ENCODE measurements around the gene MKS1.

Gene MKS1

DNA sequence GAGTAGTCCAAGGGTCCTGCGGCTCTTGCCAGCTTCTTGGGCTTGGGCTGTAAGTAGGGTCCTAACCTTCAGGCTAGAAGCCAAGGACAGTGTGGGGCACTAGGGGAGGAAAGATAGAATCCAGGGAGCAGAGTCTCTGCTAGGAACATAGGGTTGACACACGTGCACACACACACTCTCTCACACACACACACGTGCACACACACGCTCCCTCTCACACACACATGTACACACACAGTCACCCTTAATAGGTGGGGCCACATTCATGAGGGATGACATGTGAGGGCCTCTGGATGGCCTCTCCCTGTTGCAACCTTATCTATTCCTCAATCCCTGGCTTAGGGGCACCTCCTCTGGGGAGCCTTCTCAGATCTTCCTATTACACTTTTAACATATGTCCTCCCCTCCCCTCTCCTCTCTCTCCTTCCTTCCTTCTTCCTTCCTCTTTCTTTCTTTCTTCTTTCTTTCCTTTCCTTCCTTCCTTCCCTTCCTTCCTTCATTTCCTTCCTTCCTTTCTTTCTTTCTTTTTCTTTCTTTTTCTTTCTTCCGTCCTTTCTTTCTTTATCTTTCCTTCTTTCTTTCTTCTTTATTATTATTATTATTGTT lies 23.4 kb downstream of the MKS1 start:
- DNase-seq = no peak

DNA sequence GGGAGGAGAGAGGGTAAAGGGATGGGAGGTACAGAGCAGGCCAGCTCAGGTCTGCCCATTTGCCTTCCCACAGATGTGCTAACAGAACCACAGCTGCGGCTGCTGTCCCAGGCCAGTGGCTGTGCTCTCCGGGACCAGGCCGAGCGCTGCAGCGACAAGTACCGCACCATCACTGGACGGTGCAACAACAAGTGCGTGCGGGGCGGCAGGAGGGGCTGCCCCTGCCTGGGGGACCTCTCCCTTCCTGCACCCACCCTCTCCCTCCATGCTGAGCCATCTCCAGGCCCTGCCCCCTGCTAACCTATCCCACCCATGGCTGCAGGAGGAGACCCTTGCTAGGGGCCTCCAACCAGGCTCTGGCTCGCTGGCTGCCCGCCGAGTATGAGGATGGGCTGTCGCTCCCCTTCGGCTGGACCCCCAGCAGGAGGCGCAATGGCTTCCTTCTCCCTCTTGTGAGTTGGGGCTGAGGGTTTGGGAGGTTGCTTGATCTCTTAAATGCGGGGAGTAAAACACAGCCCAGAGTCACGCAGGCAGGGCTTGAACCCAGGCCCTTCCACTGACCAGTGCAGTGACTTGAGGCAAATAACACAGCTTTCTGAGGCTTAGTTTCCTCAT lies 25.3 kb downstream of the MKS1 start:
- no peak for DNase-seq

DNA sequence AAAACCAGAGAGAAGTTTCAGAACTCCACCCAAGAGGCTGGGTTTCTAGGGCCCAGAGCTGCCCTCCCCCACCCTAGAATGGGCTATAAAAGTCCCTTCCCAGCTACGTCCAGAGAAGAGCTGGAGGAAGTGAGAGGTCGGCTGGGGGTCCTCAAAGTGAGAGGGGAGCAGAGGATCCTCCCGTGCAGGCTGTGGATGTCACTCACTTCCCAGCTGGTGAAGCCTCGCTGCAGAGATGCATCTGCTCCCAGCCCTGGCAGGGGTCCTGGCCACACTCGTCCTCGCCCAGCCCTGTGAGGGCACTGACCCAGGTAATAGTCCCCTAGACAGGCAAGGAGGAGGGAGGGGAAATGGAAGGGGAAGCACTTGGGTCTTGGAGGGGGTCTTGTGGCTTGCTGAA lies 26.4 kb downstream of the MKS1 start, which contains the start of gene EPX:
EPX (plus strand) TSS at position 115 of the 400 bp plus-strand sequence; CDS start at position 236, 121 bp downstream.
- no peak for DNase-seq

DNA sequence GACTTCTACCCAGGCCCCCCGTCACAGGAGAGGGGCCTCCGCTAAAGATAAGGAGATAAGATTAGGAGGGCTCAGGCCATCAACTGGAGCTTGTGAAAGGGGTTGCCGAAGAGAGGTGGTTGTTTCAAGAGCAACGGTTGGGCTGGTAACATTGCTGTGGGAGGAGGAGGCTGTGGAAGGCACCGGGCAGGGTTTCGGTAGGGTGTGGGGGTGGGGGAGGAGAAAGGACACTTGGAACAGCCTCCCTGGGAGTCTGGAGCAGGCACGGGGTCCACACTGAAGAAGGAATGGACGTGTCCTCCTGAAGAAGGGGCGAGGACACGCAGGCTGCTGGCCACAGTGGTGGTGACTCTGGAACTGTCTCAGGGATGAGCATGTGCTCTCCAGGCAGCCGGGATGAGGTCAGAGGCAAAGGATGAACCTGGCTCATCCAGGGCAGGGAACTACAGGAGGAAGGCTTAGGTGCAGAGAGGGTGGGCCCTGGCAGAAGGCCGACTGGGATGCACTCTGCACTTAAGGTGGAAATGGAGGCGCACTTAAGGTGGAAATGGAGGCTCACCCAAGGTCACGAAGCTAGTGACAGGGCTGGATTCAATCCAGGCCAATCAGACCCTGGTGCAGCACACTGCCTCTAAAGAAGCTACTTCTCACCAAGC lies 27.7 kb downstream of the MKS1 start:
- no peak for DNase-seq

DNA sequence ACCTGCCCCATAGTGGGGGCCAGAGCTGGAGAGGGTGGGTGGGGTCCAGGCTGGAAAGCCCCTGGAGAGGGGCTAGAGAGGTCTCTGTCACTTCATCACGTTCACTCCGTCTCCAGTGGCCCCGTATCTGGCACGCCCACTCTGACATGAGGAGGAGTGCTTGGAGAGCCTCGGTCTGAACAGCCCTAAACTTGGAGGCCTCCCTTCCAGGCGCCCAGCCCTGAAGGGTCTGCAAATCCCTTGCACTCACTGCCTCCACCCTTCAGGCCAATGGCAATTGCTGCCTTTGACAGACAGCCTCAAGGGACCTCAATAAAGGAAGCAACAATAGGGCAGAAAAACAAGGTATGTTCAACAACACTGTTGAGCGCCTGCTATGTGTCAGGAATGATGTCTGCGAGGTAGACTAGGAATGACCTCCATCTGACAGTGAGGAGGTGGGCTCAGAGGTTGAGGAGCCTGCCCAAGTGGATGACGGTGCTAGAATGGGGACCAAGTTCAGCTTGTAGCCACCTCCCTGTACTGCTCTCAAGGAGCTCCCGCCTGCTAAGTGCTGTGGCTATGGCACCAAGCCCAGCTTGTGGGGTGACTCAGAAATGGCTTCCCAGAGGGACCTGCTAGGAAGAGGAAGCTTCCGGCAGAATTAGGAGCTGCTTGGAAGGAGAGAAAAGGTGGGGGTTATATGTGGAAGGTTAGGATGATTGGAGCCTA lies 29.5 kb downstream of the MKS1 start:
- no peak for DNase-seq

DNA sequence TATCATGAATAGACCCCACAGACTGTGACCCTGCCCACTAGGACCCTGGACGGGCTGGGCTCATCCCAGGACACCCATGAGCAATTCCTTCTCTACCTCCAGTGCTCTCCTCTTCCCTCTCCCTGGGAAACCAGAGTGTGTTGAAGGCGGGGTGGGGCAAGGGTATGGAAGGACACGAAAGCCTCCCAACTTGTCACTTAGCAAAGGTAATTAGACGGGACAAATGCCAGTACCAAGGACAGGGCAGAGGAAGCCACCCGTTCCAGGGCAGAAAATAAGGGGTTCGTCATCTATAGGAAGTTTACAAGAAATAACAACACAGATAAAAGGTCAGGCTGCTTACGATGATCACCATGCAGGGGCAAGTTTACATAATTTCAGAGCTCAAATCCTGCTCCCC lies 31.4 kb downstream of the MKS1 start:
- no peak for DNase-seq

DNA sequence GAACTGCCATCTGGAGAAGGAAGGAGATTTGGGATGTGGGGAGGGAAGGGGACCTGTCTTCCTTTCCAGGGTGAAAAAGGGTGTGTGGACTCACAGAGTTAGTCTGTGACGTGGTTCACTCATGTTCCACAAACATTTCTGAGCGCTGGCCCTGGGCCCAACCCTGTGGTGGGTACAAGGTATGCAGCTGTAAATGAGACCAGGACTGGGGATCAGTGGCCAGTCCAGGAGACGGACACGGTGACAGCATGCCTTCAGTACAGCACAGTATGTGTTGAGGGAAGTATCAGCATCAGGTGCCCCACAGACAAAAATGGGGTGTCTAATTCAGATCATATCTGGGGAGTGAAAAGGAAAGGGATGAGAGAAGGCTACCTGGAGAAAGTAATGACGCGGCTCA lies 32.0 kb downstream of the MKS1 start:
- no peak for DNase-seq

DNA sequence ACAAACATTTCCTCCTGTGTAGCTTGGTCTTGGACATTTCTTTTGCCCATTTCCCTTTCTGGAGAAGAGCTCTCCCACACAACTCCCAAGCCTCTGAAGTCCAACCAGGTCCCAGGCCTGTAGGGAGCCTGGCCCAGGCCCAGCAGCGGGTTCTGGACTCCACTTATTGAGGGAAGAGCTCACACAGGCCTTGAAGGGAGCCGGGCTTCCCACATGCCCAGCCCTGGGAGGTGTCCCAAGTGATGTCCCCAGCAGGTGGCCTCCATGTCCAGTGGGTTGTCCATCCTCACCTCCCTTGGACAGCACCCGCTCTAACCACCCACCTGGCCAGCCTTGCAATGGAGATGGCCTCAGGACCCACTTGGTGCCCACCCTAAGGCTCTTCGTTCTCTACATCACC lies 32.5 kb downstream of the MKS1 start:
- no peak for DNase-seq

DNA sequence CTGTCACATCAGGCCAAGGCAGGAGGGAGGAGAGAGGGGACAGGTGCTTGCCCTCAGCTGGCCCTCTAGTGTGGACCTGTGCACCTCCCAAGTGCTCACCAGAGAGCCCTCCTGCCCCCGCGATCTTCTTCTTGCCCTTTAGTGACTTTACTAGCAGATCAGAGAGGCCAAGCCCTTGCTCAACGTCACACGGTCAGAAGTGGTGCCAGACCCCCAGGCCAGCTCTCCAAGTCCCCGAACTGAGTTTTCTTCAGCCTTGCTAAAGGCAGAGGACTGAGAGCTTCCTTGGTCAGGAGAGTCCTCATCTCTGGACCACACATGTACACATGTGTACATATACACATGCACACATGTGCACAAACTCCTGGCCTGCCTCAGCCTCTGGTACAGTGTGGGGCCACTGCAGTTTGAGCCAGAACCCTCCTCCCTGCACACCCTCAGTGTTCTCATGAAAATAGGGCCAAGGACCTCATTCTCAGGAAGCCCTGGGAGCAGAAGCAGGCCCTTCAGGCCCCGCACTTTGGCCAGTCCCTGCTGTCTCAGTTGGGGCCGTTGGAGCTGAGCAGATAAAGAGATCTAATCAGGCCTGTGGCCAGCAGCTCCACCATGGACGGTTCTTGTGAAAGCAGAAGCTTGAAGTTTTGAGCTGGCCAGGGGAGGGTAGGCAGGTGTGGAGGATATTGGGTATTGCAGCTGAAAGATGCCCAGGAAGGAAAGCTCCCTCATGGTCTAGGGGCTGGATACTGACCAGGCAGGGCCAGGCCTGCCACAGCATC lies 33.9 kb downstream of the MKS1 start:
- DNase-seq = no peak

DNA sequence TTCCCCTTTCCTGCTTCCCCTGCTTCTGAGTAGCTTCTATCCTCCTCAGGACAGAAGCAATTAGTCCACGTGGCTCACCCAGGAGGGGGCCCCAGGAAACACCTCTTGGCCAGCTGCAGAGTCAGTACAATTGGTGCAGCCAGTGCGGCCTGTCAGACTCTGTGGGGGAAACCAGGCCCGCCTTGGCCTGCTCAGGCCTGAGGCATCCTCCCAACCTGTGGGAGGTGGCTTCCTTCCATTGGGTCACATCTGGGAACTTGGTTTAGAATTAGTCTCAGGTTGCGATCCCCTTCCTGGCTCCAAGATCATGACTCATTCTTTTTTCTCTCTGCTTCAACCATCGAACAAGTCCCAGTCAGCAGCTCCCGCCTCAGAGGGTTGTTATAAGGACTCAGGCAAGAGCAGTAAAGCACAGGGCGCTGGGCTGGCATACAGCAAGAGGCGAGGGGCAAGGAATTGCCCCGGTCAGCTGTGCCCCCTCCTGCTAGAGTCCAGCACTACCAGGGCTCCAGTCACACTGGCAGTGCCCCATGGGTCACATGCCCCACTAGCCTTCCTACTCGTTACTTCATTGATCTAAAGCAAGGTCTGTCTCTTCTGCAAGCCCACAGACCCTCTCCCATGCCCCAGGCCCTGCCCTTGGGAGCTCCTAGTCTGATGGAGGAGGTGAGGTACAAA lies 34.6 kb downstream of the MKS1 start:
- DNase-seq = no peak

DNA sequence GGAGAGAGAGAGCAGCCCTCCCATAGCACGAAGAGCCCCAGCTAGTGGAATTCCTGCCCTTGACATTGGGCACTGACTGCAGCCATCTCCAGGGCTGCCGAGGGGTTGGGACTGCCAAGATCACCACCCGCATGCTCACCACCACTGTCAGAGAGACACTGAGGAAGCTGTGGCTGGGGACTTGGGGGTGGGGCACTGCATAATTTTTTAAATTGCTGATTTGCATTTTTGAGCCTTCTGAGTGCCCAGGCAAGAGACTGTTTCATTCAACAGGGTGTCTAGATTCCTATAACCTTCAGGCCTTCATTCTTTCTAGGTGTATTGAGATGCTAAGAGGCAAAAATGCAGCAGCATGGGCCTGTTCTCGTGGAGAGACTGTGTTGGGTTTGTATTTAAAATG lies 35.5 kb downstream of the MKS1 start:
- no peak for DNase-seq

DNA sequence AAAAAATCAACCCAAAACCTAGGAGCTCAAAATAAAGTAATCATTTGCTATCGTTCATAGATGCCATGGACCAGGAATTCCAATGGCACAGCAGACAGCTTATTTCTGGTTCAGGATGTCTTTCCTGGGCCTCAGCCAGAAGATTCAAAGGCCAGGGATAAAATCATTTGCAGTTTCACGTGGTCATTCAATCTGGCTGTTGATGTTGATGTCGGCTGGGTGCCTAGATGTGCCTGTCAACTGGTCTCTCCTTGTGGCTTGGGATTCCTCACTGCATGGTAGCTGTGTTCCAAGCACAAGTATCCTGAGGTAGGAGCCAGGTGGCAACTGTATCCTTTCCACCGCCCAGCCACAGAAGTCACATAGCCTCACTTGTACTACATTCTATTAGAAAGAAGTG lies 37.3 kb downstream of the MKS1 start:
- no peak for DNase-seq

DNA sequence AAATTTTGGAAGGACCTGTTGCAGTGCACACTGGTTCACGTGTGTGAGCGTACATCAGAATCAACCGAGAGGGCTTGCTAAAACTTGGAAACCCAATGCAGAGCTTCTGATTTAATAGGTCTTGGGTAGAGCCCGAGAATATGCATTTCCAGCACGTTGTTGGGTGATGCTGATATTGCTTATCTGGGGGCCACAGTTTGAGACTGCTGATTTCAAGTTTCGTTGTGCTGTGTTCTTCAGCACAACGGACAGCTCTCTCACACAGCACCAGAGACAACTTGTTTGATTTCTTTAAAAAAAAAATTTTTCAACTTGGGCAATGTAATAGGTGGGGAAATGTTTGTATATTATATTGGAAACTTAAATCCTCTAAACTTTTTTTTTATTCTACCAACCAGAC lies 42.9 kb downstream of the MKS1 start:
- DNase-seq = no peak

DNA sequence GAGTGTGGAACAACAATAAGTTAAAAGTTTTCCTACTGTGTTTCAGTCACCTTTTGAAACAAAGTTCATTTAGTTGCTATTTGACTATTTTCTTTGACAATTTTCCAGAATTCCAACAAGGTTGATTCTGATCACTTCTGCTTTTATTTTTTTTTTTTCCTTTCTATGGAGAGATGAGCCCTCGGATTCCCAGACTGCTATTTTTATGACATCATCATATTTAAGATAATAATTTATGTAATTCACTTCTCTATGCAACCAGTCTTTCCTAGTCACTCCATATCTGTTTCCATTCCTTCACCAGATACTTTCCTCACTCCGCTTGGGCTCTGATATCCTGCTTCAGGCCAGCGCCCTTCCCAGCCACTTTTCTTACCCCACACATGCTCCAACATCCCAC lies 44.2 kb downstream of the MKS1 start:
- no peak for DNase-seq

DNA sequence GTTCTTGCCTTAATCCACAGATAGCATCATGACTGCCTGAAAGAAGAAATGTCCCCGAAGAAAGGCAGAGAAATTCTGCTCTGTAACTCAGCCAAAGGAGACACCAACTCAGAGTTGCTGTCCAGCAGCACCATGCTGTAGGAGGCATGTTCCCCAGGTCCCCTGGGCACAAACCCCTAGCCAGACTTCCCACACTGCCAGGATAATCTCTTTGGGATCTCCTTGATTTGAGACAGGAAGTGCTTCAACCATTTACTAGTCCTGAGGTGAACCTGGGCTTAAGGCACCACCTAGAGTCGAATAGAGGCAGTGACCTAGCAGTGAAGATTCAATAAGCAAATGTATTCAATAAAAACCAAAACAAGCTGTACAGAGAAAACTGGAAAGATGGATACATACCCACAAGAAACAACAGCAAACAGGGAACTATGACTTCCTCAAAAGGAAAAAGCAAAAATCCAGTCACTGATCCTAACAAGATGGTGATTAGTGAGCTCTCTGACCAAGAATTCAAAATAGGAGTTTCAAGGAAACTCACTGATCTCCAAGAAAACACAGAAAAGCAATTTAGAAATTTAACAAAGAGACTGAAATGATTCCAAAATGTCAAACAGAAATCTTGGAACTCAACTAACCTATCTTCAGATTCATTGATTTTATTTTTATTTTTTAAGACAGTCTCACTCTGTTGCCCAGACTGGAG lies 46.5 kb downstream of the MKS1 start:
- peak; percentile 28 for DNase-seq

DNA sequence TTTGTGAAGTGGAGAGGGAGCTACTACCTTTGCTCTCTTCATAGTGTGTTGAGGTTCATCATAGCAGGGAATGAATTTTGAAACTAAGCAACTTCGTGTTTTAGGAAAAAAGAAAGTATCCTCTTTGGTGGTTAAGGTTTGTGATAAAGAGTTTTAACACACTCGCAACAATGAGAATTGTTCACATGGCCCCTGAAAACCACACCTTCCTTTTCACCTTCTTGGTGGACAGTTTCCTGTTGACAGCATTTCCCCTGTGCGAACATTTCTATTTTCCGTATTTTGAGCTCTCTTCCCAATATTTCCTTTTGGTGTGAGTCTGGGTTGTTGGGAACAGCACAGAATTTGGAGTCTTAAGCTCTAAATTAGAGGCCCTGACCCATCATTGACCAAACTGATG lies 48.4 kb downstream of the MKS1 start:
- DNase-seq = no peak

DNA sequence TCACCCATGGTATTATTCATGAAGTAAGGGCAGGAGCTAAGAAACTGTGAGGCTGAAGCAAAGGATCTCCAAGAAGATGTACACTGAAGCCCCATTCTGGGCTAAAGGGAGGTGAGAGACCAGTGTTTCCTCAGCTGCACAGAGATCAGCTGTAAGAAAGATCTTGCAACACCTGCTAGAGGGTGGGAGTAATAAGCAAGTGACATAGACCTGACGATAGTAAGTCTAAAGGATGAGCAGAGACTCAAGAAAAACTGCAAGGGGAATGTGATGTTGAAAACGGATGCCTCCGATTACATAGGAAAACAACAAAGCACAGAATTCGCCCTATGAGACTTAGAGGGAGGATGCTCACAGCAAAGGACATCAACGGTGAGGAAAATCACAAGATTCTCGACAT lies 52.4 kb downstream of the MKS1 start, which contains the start of gene OR4D2:
OR4D2 (plus strand) TSS at position 301 of the 400 bp plus-strand sequence. CDS start 2,674 bp downstream, outside the sequence.
- no peak for DNase-seq

DNA sequence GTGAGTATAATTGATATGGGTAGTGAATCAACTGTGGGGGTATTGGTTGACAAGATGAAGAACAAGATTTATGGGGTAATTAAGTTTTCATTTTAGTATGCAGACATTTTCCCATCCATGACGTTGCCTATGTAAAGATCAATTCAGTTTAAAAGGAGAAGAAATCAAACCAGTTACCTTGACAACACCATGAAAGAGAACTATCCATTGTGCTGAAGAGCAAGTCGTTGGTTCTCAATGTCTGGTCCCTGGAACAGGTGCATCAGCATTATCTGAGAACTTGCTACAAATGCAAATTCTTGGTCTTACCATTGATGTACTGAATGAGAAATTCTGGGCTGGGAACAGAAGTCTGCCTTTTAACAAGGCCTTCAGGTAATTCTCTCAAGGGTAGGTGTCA lies 53.1 kb downstream of the MKS1 start:
- DNase-seq = no peak

DNA sequence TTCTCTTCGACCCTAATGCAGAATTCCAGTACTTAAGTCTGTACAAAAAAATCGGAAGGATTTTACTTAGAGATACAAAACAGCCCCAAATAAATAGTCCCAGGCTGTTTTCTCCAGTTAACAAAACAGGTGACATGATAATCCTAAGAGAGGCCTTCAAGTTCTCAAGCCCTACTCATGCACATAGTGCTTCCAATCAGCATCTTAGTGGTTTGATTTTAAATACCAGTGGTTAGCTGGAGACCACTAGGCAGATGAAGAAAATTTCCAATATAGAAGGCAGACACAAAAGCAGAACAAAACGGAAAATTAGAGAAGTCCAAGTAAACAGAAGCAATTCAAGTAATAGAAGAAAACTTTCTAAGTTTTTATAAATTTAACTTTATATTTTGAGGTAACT lies 57.5 kb downstream of the MKS1 start:
- DNase-seq = no peak

DNA sequence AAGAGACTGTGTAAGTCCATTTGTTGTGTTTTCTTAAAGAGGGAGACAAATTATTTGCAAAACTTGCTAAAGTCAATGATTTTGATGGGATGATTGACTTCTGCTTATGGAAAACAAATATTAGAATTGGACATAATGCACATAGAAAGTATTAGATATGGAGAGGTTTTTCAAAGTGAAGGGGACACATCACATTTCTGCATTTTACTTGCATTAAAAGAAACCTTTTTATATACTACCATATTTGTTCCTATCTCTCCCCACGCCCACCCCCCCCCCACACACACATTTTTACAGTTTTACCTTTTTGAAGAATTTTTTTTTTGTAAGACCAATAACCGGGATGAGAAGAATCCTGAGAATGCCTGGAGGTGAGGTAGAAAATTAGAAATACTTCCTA lies 60.9 kb downstream of the MKS1 start:
- no peak for DNase-seq

Data from NCI-H774 (cell line).